CD4-positive, alpha-beta T cell (primary cell): ENCODE results near the gene GABARAPL1. TPM values are rescaled to one million over a fixed set of nuclear protein-coding genes. Genes with fewer than 3 reads are reported as not detected.
A peak's percentile ranks its signal among the peaks of the same experiment; 100 is the strongest.

Source experiments
- ATAC-seq: fragments of 200-7000 bp; cut with Tn5 transposase; one replicate; pipeline ENCODE4 v1.10.0; 2022; ENCODE audit warnings: mild to moderate bottlenecking; ENCODE audit not compliant: poor library complexity
- CTCF ChIA-PET: fragments of 350-600 bp; sonication (Branson Sonifier 250); formaldehyde crosslinking; loops from one replicate; lab custom pipeline; 2021; ENCODE audit warnings: antibody characterized with exemption, inconsistent platforms; lab: Charles Lee
- POLR2A ChIA-PET: fragments of 350-600 bp; sonication (Branson Sonifier 250); formaldehyde crosslinking; loops from one replicate; lab custom pipeline; 2021; ENCODE audit warnings: antibody characterized with exemption, inconsistent platforms; lab: Charles Lee
- DNase-seq, 14 experiments: peaks; one replicate each; pipeline ENCODE4 v3.0.0-alpha.2; 2013 to 2020; ENCODE audit warnings: mixed read lengths in 2 of 14
- H3K27ac ChIP-seq, 2 donors: one replicate each; pipeline versions ENCODE4 v1.5.1 to v1.7.0; 2013; ENCODE audit warnings: low read length in 2 of 2, low read depth in 1 of 2, mild to moderate bottlenecking in 1 of 2
- H3K27me3 ChIP-seq, 2 experiments: 1 replicate in 1 of 2; 2 replicates in 1 of 2; pipeline versions ENCODE4 v1.6.1 to v1.7.0; 2013; ENCODE audit warnings: low read length in 2 of 2, control low read depth in 1 of 2, mild to moderate bottlenecking in 1 of 2, moderate library complexity in 1 of 2; ENCODE audit not compliant: insufficient read depth in 2 of 2, control insufficient read depth in 1 of 2
- H3K36me3 ChIP-seq: one replicate; pipeline ENCODE4 v1.6.1; 2013; ENCODE audit warnings: low read length, control low read depth; ENCODE audit not compliant: insufficient read depth
- H3K4me1 ChIP-seq: one replicate; pipeline ENCODE4 v1.6.1; 2013; ENCODE audit warnings: low read length, control low read depth; ENCODE audit not compliant: insufficient read depth
- H3K4me3 ChIP-seq: one replicate; pipeline ENCODE4 v1.5.1; 2013; ENCODE audit warnings: mild to moderate bottlenecking, low read length, moderate library complexity
- H3K9me3 ChIP-seq, 2 experiments: 1 replicate in 1 of 2; 2 replicates in 1 of 2; pipeline versions ENCODE4 v1.6.1 to v1.7.0; 2013; ENCODE audit warnings: low read length in 2 of 2, mild to moderate bottlenecking in 2 of 2, control low read depth in 1 of 2, moderate library complexity in 1 of 2; ENCODE audit not compliant: control insufficient read depth in 1 of 2, insufficient read depth in 1 of 2
- H3K27ac Mint-ChIP-seq: one replicate; pipeline ENCODE4 v1.8.0; 2020; ENCODE audit warnings: mixed read lengths
- H3K27me3 Mint-ChIP-seq: one replicate; pipeline ENCODE4 v1.8.0; 2021; ENCODE audit warnings: mixed read lengths
- H3K36me3 Mint-ChIP-seq: one replicate; pipeline ENCODE4 v1.8.0; 2021; ENCODE audit warnings: low read depth, mixed read lengths
- H3K4me1 Mint-ChIP-seq: one replicate; pipeline ENCODE4 v1.8.0; 2021; ENCODE audit warnings: low read depth, mixed read lengths
- H3K4me3 Mint-ChIP-seq: one replicate; pipeline ENCODE4 v1.8.0; 2020; ENCODE audit warnings: mild to moderate bottlenecking, mixed read lengths
- H3K9me3 Mint-ChIP-seq: one replicate; pipeline ENCODE4 v1.8.0; 2020; ENCODE audit warnings: mixed read lengths
- intact Hi-C, 2 experiments: fragments of 100-400 bp; cut with DNase I in 1 of 2; cut with micrococcal nuclease in 1 of 2; formaldehyde crosslinking; loops; one replicate each; pipeline versions ENCODE4 v1.15.1 to v1.9.0; 2023 to 2025; cut with DNase I, micrococcal nuclease
- total RNA-seq, 174 experiments: library from RNA in 2 of 174; stranded (reverse) in 2 of 174; gene quantifications; one replicate each; pipeline ENCODE4 v1.2.3 and lab custom pipeline; 2021 to 2026
- TF ChIP-seq, protein P1 (sequence below): fragments of 200-600 bp; IDR thresholded peaks from one replicate; pipeline ENCODE4 v1.8.0; 2022; ENCODE audit warnings: antibody characterized with exemption, mild to moderate bottlenecking

Gene GABARAPL1
- total RNA-seq, 2 experiments from 2014 or later: 267 to 276 TPM

GRCh38 chr12:10213168-10214135, 775 bp downstream of the GABARAPL1 start:
- POLR2A ChIA-PET: interaction anchor here (1.0 to 2.9 kb wide), 12 partner anchors 10 to 1332 kb away, joined by 3 to 21 read pairs (median 5); partner anchors contain the start of genes CD69, CLEC2B, MAGOHB and SMIM10L1

GRCh38 chr12:10214136-10214894, 1.6 kb downstream of the GABARAPL1 start:
- Mint-ChIP-seq H3K4me1 (peaks cover 31% of the 10 kb centered on the region), H3K9me3 (no peaks in the 10 kb centered on the region), H3K27ac (peak overlapping the region; percentile 98), H3K36me3 (peaks cover 28% of the 10 kb centered on the region), H3K27me3 (peaks cover 6% of the 10 kb centered on the region), H3K4me3 (peak overlapping the region; percentile 95)
- POLR2A ChIA-PET: interaction anchor here (0.8 to 2.9 kb wide), 5 partner anchors 151 to 456 kb away, joined by 3 to 21 read pairs (median 8); partner anchors contain the start of genes CLEC2B and MAGOHB
- CTCF ChIA-PET: interaction anchor here (1.2 to 2.1 kb wide), 2 partner anchors 21 to 61 kb away, joined by 5 to 8 read pairs; no protein-coding TSS in a partner anchor
- Histone ChIP-seq H3K4me3 (peak overlapping the region; percentile 87), H3K36me3 (peaks cover 3% of the 10 kb centered on the region), H3K4me1 (peaks cover 31% of the 10 kb centered on the region), H3K27me3 (no peaks in the 10 kb centered on the region), H3K9me3 (no peaks in the 10 kb centered on the region), H3K27ac (no peak overlapping the region)
- intact Hi-C loops: loop anchor here (5.0 to 10.0 kb wide), 5 partner anchors 62 to 958 kb away; partner anchors contain the start of genes CLEC2B (in 1 of the 2) and SMIM10L1 (in 1 of the 2)
- ATAC-seq: no peak
- TF ChIP-seq, protein P1, sequence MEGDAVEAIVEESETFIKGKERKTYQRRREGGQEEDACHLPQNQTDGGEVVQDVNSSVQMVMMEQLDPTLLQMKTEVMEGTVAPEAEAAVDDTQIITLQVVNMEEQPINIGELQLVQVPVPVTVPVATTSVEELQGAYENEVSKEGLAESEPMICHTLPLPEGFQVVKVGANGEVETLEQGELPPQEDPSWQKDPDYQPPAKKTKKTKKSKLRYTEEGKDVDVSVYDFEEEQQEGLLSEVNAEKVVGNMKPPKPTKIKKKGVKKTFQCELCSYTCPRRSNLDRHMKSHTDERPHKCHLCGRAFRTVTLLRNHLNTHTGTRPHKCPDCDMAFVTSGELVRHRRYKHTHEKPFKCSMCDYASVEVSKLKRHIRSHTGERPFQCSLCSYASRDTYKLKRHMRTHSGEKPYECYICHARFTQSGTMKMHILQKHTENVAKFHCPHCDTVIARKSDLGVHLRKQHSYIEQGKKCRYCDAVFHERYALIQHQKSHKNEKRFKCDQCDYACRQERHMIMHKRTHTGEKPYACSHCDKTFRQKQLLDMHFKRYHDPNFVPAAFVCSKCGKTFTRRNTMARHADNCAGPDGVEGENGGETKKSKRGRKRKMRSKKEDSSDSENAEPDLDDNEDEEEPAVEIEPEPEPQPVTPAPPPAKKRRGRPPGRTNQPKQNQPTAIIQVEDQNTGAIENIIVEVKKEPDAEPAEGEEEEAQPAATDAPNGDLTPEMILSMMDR: no peak
- DNase-seq: no peak

More at GRCh38 chr12:10213168-10214135, 775 bp downstream of the GABARAPL1 start:
- CTCF ChIA-PET: interaction anchor here (1.2 to 2.1 kb wide), 2 partner anchors 22 to 60 kb away, joined by 5 to 8 read pairs; no protein-coding TSS in a partner anchor
- Mint-ChIP-seq H3K27ac (peak overlapping the region; percentile 98), H3K36me3 (peaks cover 27% of the 10 kb centered on the region), H3K27me3 (peaks cover 6% of the 10 kb centered on the region), H3K4me1 (peaks cover 31% of the 10 kb centered on the region), H3K9me3 (no peaks in the 10 kb centered on the region), H3K4me3 (peak overlapping the region; percentile 95)
- Histone ChIP-seq H3K4me3 (peak overlapping the region; percentile 87), H3K27me3 (no peaks in the 10 kb centered on the region), H3K9me3 (no peaks in the 10 kb centered on the region), H3K27ac (peak overlapping the region; percentile 77 to 89), H3K36me3 (peaks cover 3% of the 10 kb centered on the region), H3K4me1 (peaks cover 31% of the 10 kb centered on the region)
- TF ChIP-seq, protein P1: no peak
- DNase-seq (peak; percentile 49 to 93 (median 68)), ATAC-seq (peak; percentile 60)
- intact Hi-C loops: loop anchor here (2.0 to 10.0 kb wide), 7 partner anchors 61 to 959 kb away; partner anchors contain the start of genes CD69 (in 1 of the 2), CLEC2B (in 1 of the 2), MAGOHB (in 1 of the 2) and SMIM10L1 (in 1 of the 2)
